Measurements from ENCODE around the gene PRKN. TPM values are rescaled to one million over a fixed set of nuclear protein-coding genes. Genes with fewer than 3 reads are reported as not detected.

The PRKN gene
- total and polyA plus RNA-seq, 2 experiments from 2014 or later, result 0.10 to 0.84 TPM

DNA sequence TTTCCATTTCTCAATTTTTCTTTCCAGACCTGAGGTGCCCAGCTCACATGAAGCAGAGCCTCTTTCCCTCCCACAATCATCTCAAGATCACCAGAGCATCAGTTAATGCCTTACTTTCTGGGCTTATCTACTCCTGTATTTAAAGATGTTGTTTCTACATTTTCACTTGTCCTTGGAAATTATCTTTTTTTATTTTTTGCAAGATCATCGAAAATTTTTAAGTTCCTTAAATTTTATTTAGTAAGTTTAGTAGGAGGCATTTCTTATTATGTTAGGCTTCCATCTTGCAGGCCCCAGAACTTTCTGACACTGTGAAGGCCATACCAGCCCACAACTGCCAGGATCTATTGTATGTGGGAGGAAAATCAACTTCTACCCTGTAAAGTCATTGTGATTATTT is 466.0 kb downstream of the PRKN start:
- Mint-ChIP-seq H3K4me1 (peaks cover 8% of the 10 kb centered on the region), H3K4me3 (no peak overlapping the region), H3K36me3 (ENCODE audit: low read depth) (no peaks in the 10 kb centered on the region), H3K9me3 (no peaks in the 10 kb centered on the region), H3K27ac (no peak overlapping the region), H3K27me3 (ENCODE audit: insufficient read depth, low read depth, poor library complexity) (peaks cover 6% of the 10 kb centered on the region)
- H4K20me1 ChIP-seq (replicated peaks; ENCODE audit: insufficient read depth), result no peaks in the 10 kb centered on the region
- H3K4me1 ChIP-seq (ENCODE audit: insufficient read depth), result no peaks in the 10 kb centered on the region
- H3K36me3 ChIP-seq (ENCODE audit: insufficient read depth), result no peaks in the 10 kb centered on the region
- DNase-seq (ENCODE audit: low spot score), result no peak
- no peaks in the 10 kb centered on the region for H3K27me3 ChIP-seq (ENCODE audit: insufficient read depth)
- H3K9me2 ChIP-seq (ENCODE audit: insufficient read depth), result no peaks in the 10 kb centered on the region
- no peak for ATAC-seq
- H2AFZ ChIP-seq, result no peak overlapping the region
- no peaks in the 10 kb centered on the region for H3F3A ChIP-seq (replicated peaks; ENCODE audit: low read depth)
- TF ChIP-seq, protein P1, sequence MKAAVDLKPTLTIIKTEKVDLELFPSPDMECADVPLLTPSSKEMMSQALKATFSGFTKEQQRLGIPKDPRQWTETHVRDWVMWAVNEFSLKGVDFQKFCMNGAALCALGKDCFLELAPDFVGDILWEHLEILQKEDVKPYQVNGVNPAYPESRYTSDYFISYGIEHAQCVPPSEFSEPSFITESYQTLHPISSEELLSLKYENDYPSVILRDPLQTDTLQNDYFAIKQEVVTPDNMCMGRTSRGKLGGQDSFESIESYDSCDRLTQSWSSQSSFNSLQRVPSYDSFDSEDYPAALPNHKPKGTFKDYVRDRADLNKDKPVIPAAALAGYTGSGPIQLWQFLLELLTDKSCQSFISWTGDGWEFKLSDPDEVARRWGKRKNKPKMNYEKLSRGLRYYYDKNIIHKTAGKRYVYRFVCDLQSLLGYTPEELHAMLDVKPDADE (IDR thresholded peaks at IDR 0.05), result no peak
- TF ChIP-seq ZNF114 (CRISPR knock-in tag; IDR thresholded peaks at IDR 0.05) (no peak), ZNF331 (CRISPR knock-in tag; IDR thresholded peaks at IDR 0.05; ENCODE audit: low read depth) (no peak), JUNB (IDR thresholded peaks at IDR 0.05; ENCODE audit: unreplicated experiment) (no peak), EZH2 (IDR thresholded peaks at IDR 0.05; ENCODE audit: low read depth, unreplicated experiment) (no peak), STAT1 (IDR thresholded peaks at IDR 0.05; ENCODE audit: unreplicated experiment) (no peak), POLR2AphosphoS5 (IDR thresholded peaks at IDR 0.05; ENCODE audit: low read depth) (no peak), EZH2phosphoT487 (IDR thresholded peaks at IDR 0.05; ENCODE audit: unreplicated experiment) (no peak), CREB1 (CRISPR knock-in tag; IDR thresholded peaks at IDR 0.05; ENCODE audit: low read depth) (no peak)
- TF ChIP-seq, protein P2, sequence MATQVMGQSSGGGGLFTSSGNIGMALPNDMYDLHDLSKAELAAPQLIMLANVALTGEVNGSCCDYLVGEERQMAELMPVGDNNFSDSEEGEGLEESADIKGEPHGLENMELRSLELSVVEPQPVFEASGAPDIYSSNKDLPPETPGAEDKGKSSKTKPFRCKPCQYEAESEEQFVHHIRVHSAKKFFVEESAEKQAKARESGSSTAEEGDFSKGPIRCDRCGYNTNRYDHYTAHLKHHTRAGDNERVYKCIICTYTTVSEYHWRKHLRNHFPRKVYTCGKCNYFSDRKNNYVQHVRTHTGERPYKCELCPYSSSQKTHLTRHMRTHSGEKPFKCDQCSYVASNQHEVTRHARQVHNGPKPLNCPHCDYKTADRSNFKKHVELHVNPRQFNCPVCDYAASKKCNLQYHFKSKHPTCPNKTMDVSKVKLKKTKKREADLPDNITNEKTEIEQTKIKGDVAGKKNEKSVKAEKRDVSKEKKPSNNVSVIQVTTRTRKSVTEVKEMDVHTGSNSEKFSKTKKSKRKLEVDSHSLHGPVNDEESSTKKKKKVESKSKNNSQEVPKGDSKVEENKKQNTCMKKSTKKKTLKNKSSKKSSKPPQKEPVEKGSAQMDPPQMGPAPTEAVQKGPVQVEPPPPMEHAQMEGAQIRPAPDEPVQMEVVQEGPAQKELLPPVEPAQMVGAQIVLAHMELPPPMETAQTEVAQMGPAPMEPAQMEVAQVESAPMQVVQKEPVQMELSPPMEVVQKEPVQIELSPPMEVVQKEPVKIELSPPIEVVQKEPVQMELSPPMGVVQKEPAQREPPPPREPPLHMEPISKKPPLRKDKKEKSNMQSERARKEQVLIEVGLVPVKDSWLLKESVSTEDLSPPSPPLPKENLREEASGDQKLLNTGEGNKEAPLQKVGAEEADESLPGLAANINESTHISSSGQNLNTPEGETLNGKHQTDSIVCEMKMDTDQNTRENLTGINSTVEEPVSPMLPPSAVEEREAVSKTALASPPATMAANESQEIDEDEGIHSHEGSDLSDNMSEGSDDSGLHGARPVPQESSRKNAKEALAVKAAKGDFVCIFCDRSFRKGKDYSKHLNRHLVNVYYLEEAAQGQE (IDR thresholded peaks at IDR 0.05; ENCODE audit: unreplicated experiment), result no peak
- no peak overlapping the region for H3K4me2 ChIP-seq
- no peaks in the 10 kb centered on the region for H3K79me2 ChIP-seq (replicated peaks; ENCODE audit: insufficient read depth)
- no peak overlapping the region for H3K27ac ChIP-seq (ENCODE audit: low read depth)
- H3K4me3 ChIP-seq, result no peak overlapping the region

DNA sequence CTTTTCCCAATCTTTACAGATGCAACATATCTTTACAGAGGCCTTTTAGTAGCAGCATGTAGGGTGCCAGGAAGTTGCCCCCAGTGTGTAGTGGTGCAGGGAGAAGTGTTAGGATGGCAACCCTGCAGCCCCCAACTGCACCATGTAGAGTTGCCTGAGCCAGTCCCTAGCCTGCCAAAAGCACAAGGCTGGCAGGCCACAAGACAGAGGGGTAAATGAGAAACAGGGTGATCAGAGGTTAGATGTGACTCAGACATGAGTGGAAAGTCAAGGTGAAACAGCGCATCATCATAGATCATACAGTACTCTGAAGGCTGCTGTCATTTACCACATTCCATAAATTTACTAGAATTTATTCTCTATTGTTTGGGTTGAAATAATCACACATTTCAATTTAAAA is 467.5 kb downstream of the PRKN start:
- no peaks in the 10 kb centered on the region for H3K4me1 ChIP-seq (ENCODE audit: insufficient read depth)
- H3K4me1 Mint-ChIP-seq, result peaks cover 8% of the 10 kb centered on the region
- no peak for ATAC-seq
- H3K27ac Mint-ChIP-seq, result no peak overlapping the region
- no peaks in the 10 kb centered on the region for H3K27me3 ChIP-seq (ENCODE audit: insufficient read depth)
- H3K36me3 Mint-ChIP-seq (ENCODE audit: low read depth), result no peaks in the 10 kb centered on the region
- H2AFZ ChIP-seq, result no peak overlapping the region; the same call in 1 of the 2 replicates
- no peaks in the 10 kb centered on the region for H3K79me2 ChIP-seq (replicated peaks; ENCODE audit: insufficient read depth)
- no peaks in the 10 kb centered on the region for H3F3A ChIP-seq (replicated peaks; ENCODE audit: low read depth)
- no peaks in the 10 kb centered on the region for H3K9me3 Mint-ChIP-seq
- H3K9me2 ChIP-seq (ENCODE audit: insufficient read depth), result no peaks in the 10 kb centered on the region
- H3K4me2 ChIP-seq, result no peak overlapping the region
- no peak for DNase-seq (ENCODE audit: low spot score)
- no peaks in the 10 kb centered on the region for H4K20me1 ChIP-seq (replicated peaks; ENCODE audit: insufficient read depth)
- H3K36me3 ChIP-seq (ENCODE audit: insufficient read depth), result no peaks in the 10 kb centered on the region
- no peak overlapping the region for H3K27ac ChIP-seq (ENCODE audit: low read depth)
- no peak overlapping the region for H3K4me3 ChIP-seq
- no peak overlapping the region for H3K4me3 Mint-ChIP-seq
- H3K27me3 Mint-ChIP-seq (ENCODE audit: insufficient read depth, low read depth, poor library complexity), result peaks cover 6% of the 10 kb centered on the region
- TF ChIP-seq POLR2AphosphoS5 (IDR thresholded peaks at IDR 0.05; ENCODE audit: low read depth) (no peak), CTCF (conservative IDR thresholded peaks at IDR 0.05; ENCODE audit: low read depth in 2 of 2) (no peak), NANOG (IDR thresholded peaks at IDR 0.05; ENCODE audit: borderline replicate concordance) (no peak), EZH2phosphoT487 (IDR thresholded peaks at IDR 0.05; ENCODE audit: unreplicated experiment) (no peak), JUNB (IDR thresholded peaks at IDR 0.05; ENCODE audit: unreplicated experiment) (no peak), ZNF114 (CRISPR knock-in tag; IDR thresholded peaks at IDR 0.05) (no peak), STAT1 (IDR thresholded peaks at IDR 0.05; ENCODE audit: unreplicated experiment) (no peak), CREB1 (CRISPR knock-in tag; IDR thresholded peaks at IDR 0.05; ENCODE audit: low read depth) (no peak)
- TF ChIP-seq, protein P2 (IDR thresholded peaks at IDR 0.05; ENCODE audit: unreplicated experiment), result no peak
- TF ChIP-seq, protein P1 (IDR thresholded peaks at IDR 0.05), result no peak

All from GM23338 (cell line).